GM12873 (cell line): ENCODE measurements around the gene C1orf52.

Source experiments
- CTCF ChIP-seq: IDR thresholded peaks from 2 replicates; pipeline ENCODE4 v1.5.1; 2012; ENCODE audit warnings: low read depth, mild to moderate bottlenecking, moderate library complexity, low read length, control low read depth; ENCODE audit not compliant: insufficient read depth; ENCODE audit errors: missing control alignments

C1orf52 gene

GRCh38 chr1:85277802-85278201 is 18.3 kb upstream of the C1orf52 start:
- no peak for TF ChIP-seq CTCF

- TF ChIP-seq CTCF: no peak
Observed at GRCh38 chr1:85276978-85277639, 17.6 kb upstream of the C1orf52 start.

DNA sequence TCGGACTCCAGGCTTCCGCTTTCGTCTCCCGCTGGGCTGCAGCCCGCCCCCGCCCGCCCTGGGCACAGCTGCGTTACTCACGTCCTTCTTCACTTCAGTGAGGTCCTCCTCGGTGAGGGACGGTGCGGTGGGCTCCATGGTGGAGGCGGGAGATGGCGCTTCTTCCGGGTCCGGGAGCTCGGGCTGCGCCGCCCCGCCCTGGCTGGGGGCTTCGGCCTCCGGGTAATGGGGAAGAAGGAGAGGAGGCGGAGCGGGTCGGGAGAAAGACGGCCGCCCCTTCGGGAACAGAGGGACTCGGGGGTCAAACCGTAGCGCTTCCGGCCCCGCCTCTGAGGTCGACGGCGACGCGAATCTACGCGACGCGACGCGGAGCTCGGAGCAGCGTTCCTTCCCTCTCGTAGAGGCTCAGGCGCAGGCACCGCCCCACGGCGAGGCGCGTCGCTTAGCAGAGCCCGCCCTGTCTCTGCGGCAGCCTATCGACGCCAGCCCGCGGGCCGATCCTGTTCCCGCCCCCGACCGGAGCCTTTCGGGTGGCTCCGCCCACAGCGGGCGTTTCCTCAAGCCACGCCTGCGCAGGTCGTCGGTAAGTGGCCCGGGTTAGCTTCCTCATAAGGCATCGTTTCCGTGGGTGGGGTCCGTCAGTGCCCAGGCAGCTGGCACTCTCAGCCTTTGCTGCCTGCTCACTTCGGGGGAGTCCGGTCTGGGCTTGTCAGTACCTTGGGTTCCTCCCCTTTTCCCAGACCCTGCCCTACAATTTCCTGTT is 16.9 kb upstream of the C1orf52 start, which contains the start of gene BCL10:
Gene BCL10, minus strand, starts transcription at position 418 of the 763 bp plus-strand sequence. Its CDS starts 280 bp downstream, at position 138.
- TF ChIP-seq CTCF: no peak

DNA sequence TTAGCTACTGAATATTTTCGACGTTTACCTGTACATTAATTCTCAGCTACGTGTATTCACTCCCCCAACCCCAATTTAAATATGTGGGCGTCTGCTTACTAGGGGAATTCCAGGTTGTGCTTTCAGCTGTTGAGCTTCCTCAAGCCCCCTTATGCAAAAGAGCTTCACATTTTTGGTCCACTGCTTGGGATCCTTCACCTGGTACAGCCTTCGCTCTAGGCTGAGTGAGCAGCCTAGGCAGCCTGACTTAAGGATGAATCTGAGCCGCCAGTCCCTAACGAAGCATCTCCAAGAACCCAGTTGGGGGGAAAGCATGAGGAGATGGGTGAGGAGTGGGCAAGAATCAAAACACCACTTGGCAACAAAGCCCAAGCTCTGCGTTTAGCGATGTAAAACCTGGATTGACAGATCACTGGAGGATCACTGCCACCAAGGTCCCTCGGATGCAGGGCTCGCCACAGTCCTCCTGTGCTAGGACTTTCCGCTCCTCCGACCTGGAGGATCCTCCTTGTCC is 16.3 kb upstream of the C1orf52 start:
- no peak for TF ChIP-seq CTCF

- TF ChIP-seq CTCF: no peak
Observed at GRCh38 chr1:85274969-85275453, 15.5 kb upstream of the C1orf52 start.

DNA sequence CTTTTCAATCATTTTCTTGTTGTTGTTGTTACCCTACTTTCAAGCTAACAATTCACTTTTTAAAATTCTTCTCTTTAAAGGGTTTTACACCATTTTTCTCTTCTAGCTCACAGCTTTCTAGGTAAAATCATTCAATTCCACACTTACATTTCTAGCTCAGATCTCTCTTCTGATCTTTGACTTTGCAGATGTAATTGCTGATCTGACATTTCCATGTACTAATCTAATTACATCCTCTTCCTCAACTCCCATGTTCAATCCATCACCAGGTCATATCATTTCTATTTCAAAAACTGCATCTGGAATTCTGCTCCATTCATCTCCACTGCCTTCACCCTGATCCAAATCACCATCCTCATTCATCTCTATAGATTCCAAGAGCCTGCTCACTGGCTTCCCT is 13.9 kb upstream of the C1orf52 start:
- no peak for TF ChIP-seq CTCF
